K562 (cell line): ENCODE data around the gene HACL1. TPM values are rescaled to one million over a fixed set of nuclear protein-coding genes. Genes with fewer than 3 reads are reported as not detected.

Experiments used
- ATAC-seq: fragments of 200-7000 bp; cut with Tn5 transposase; 3 replicates; pipeline ENCODE4 v1.9.1; 2020; ENCODE audit warnings: moderate library complexity
- BruUV-seq: library from RNA; stranded (reverse); fragments of 400-500 nt; replicated peaks from 2 replicates; lab custom pipeline; 2021; lab: Mats Ljungman, UMichigan
- CTCF ChIA-PET: fragments of 300-600 bp; formaldehyde crosslinking; extraction: SDS; loops from one replicate; lab custom pipeline; 2021; ENCODE audit warnings: low intra/inter-chr PET ratio; lab: Yijun Ruan, JAX
- POLR2A ChIA-PET: fragments of 300-600, 350-650 bp; sonication (Branson Sonifier 250); formaldehyde crosslinking; extraction: SDS; loops from one replicate; lab custom pipeline; 2021; ENCODE audit warnings: antibody characterized with exemption, inconsistent platforms; lab: Yijun Ruan, JAX
- DNase-seq, 4 experiments: peaks; one replicate each; pipeline versions ENCODE4 v3.0.0 to v3.0.0-alpha.2; 2011 to 2018; ENCODE audit warnings: low spot score in 3 of 4, mixed read lengths in 3 of 4; ENCODE audit errors: extremely low read depth in 1 of 4
- FAIRE-seq: peaks from 2 replicates; lab custom pipeline; 2011; peaks lifted over from hg19 to GRCh38; lab: Jason Lieb, UNC
- H2AFZ ChIP-seq: 2 replicates; pipeline ENCODE4 v1.6.0; 2011; ENCODE audit warnings: low read depth, low read length, control low read depth, inconsistent platforms
- H3K27ac ChIP-seq: fragments of 200-600 bp; 3 replicates; pipeline ENCODE4 v1.8.0; 2011; ENCODE audit warnings: low read depth, mild to moderate bottlenecking, control low read depth, inconsistent platforms, low read length, moderate library complexity, mixed read lengths; ENCODE audit errors: extremely low read depth
- H3K27me3 ChIP-seq, 2 experiments: fragments of 300-600 bp in 1 of 2; 2 replicates in 1 of 2; 3 replicates in 1 of 2; pipeline versions ENCODE4 v1.6.0 to v1.8.0; 2011; ENCODE audit warnings: inconsistent platforms in 2 of 2, low read length in 2 of 2, mild to moderate bottlenecking in 1 of 2, mixed read lengths in 1 of 2, moderate library complexity in 1 of 2; ENCODE audit not compliant: control insufficient read depth in 2 of 2, insufficient read depth in 2 of 2
- H3K36me3 ChIP-seq: fragments of 300-600 bp; 3 replicates; pipeline ENCODE4 v1.8.0; 2011; ENCODE audit warnings: mild to moderate bottlenecking, low read length, inconsistent platforms; ENCODE audit not compliant: control insufficient read depth, insufficient read depth
- H3K4me1 ChIP-seq, 2 experiments: fragments of 200-600 bp in 1 of 2; replicated peaks in 1 of 2; 2 replicates in 1 of 2; 3 replicates in 1 of 2; pipeline versions ENCODE4 v1.5.1 to v1.8.0; 2011; ENCODE audit warnings: inconsistent platforms in 2 of 2, low read length in 2 of 2, mild to moderate bottlenecking in 1 of 2, mixed read lengths in 1 of 2, moderate library complexity in 1 of 2; ENCODE audit not compliant: control insufficient read depth in 2 of 2, insufficient read depth in 2 of 2
- H3K4me2 ChIP-seq: 2 replicates; pipeline ENCODE4 v1.6.1; 2011; ENCODE audit warnings: low read length, control low read depth, inconsistent platforms, mixed read lengths; ENCODE audit not compliant: insufficient read depth
- H3K4me3 ChIP-seq: fragments of 200-600 bp; sonication (generic), shearing (Covaris generic); 2 replicates; pipeline ENCODE4 v1.5.1; 2016; ENCODE audit warnings: control low read depth, inconsistent platforms
- H3K79me2 ChIP-seq: fragments of 200-600 bp; 3 replicates; pipeline ENCODE4 v1.8.0; 2011; ENCODE audit warnings: low read length, inconsistent platforms; ENCODE audit not compliant: control insufficient read depth, insufficient read depth
- H3K9ac ChIP-seq, 2 experiments: 2 replicates each; pipeline versions ENCODE4 v1.6.0 to v1.6.1; 2011; ENCODE audit warnings: low read depth in 2 of 2, low read length in 2 of 2, control low read depth in 1 of 2, inconsistent platforms in 1 of 2, mild to moderate bottlenecking in 1 of 2, mixed read lengths in 1 of 2; ENCODE audit not compliant: insufficient read depth in 1 of 2
- H3K9me1 ChIP-seq: one replicate; pipeline ENCODE4 v1.6.0; 2011; ENCODE audit warnings: inconsistent platforms, mild to moderate bottlenecking, low read length, moderate library complexity; ENCODE audit not compliant: control insufficient read depth, insufficient read depth
- H3K9me3 ChIP-seq: replicated peaks from 2 replicates; pipeline ENCODE4 v1.5.1; 2011; ENCODE audit warnings: low read depth, low read length, inconsistent platforms; ENCODE audit not compliant: control insufficient read depth, insufficient read depth
- H4K20me1 ChIP-seq: replicated peaks from 2 replicates; pipeline ENCODE4 v1.6.1; 2011; ENCODE audit warnings: low read length, inconsistent platforms, mixed read lengths; ENCODE audit not compliant: control insufficient read depth, insufficient read depth
- ARID1B ChIP-seq: fragments of 450-650 bp; IDR thresholded peaks from 2 replicates; pipeline ENCODE4 v1.6.1; 2016; ENCODE audit warnings: antibody characterized with exemption, mild to moderate bottlenecking, inconsistent platforms
- BCL6 ChIP-seq: fragments of 250-450 bp; sonication (Bioruptor Pico); IDR thresholded peaks from 2 replicates; pipeline ENCODE4 v1.4.0; 2020
- UBTF ChIP-seq, 2 experiments: IDR thresholded peaks; 2 replicates each; pipeline ENCODE4 v1.6.1; 2012; ENCODE audit warnings: improper control_type of control experiment in 2 of 2, low read depth in 2 of 2, low read length in 2 of 2, borderline replicate concordance in 1 of 2
- ZNF239 ChIP-seq: fragments of 250-450 bp; sonication (Bioruptor Pico); IDR thresholded peaks from 2 replicates; pipeline ENCODE4 v1.4.0; 2020; ENCODE audit warnings: mild to moderate bottlenecking
- WGBS: fragments of 100-300 bp; shearing (Covaris generic); methylation state at CpG from one replicate; pipeline ENCODE4 v1.1.6; 2016; ENCODE audit warnings: low coverage, mixed read lengths; ENCODE audit not compliant: insufficient coverage; ENCODE audit errors: missing lambda C conversion rate; 5-methylcytosine and 5-hydroxymethylcytosine counted together
- in situ Hi-C: fragments of 300-500 bp; cut with MboI; formaldehyde crosslinking; loops from 4 replicates; pipeline ENCODE4 v1.15.0; 2018; ENCODE audit warnings: inconsistent platforms, mixed read lengths
- intact Hi-C: fragments of 100-400 bp; cut with micrococcal nuclease; formaldehyde crosslinking; loops from 2 replicates; pipeline ENCODE4 v1.14.2; 2022
- polyA plus RNA-seq, 8 experiments: library from polyadenylated mRNA; depleted of rRNA in 4 of 8; stranded (reverse) in 5 of 8; unstranded in 3 of 8; fragments of >200 nt; fragmentation: Nextera tagmentation in 2 of 8; fragmentation: Illumina TruSeq in 1 of 8; extraction: Ambion mirVana in 2 of 8; extraction: Trizol in 1 of 8; gene quantifications; 2 replicates each; pipeline versions ENCODE4 v1.2.1 to v1.2.3, GENCODE V29; 2011 to 2014; ENCODE audit warnings: inconsistent platforms in 1 of 8, missing spikeins in 1 of 8
- total RNA-seq, 7 experiments: library from RNA; depleted of rRNA in 6 of 7; stranded (reverse); fragments of >200 nt in 6 of 7; fragmentation: Illumina TruSeq in 2 of 7; extraction: Trizol in 2 of 7; gene quantifications; 2 replicates each; pipeline versions ENCODE4 v1.2.1 to v1.2.3, GENCODE V29; 2011 to 2021; ENCODE audit warnings: low replicate concordance in 1 of 7
- TF ChIP-seq, protein P1 (sequence below), 2 experiments: fragments of 450-650 bp; formaldehyde crosslinking in 1 of 2; IDR thresholded peaks; 2 replicates each; pipeline versions ENCODE4 v1.4.0 to v1.6.1; 2014 to 2020; ENCODE audit warnings: mild to moderate bottlenecking in 2 of 2, borderline replicate concordance in 1 of 2, low read depth in 1 of 2

The HACL1 gene
- total and polyA plus RNA-seq, 9 of the 15 experiments (the other 6 are each of a cell fraction or from before 2014, with no cell fraction given) = 18.9 to 61.5 (median 30.5) TPM

- Histone ChIP-seq H3K9me3 (no peaks in the 10 kb centered on the region), H3K36me3 (peaks cover 35% of the 10 kb centered on the region; the same call in 2 of the 3 replicates), H3K4me3 (no peak overlapping the region), H3K4me2 (no peak overlapping the region), H3K27me3 (no peaks in the 10 kb centered on the region), H3K9ac (no peak overlapping the region), H3K79me2 (no peaks in the 10 kb centered on the region), H2AFZ (no peak overlapping the region), H4K20me1 (no peaks in the 10 kb centered on the region), H3K4me1 (peaks cover 0 to 2% of the 10 kb centered on the region in 2 experiments; a peak in 1 of 5 replicates), H3K27ac (no peak overlapping the region), H3K9me1 (no peaks in the 10 kb centered on the region)
- ATAC-seq = no peak
- ChIA-PET CTCF (no interaction called here), POLR2A (interaction anchor here (0.7 kb wide), 1 partner anchor 39 kb away, joined by 3 read pairs; no protein-coding TSS in a partner anchor)
- FAIRE-seq = no peak
- no peak for DNase-seq
- 74% methylated on average over 5 of the region's 5 CpGs for WGBS
- in situ Hi-C loops (no loop called here), intact Hi-C loops (no loop called here)
- no TSS peak for BruUV-seq
- TF ChIP-seq BCL6 (CRISPR knock-in tag) = no peak
- TF ChIP-seq ZNF239 (CRISPR knock-in tag) = no peak
- no peak for TF ChIP-seq ARID1B
- TF ChIP-seq, protein P1, sequence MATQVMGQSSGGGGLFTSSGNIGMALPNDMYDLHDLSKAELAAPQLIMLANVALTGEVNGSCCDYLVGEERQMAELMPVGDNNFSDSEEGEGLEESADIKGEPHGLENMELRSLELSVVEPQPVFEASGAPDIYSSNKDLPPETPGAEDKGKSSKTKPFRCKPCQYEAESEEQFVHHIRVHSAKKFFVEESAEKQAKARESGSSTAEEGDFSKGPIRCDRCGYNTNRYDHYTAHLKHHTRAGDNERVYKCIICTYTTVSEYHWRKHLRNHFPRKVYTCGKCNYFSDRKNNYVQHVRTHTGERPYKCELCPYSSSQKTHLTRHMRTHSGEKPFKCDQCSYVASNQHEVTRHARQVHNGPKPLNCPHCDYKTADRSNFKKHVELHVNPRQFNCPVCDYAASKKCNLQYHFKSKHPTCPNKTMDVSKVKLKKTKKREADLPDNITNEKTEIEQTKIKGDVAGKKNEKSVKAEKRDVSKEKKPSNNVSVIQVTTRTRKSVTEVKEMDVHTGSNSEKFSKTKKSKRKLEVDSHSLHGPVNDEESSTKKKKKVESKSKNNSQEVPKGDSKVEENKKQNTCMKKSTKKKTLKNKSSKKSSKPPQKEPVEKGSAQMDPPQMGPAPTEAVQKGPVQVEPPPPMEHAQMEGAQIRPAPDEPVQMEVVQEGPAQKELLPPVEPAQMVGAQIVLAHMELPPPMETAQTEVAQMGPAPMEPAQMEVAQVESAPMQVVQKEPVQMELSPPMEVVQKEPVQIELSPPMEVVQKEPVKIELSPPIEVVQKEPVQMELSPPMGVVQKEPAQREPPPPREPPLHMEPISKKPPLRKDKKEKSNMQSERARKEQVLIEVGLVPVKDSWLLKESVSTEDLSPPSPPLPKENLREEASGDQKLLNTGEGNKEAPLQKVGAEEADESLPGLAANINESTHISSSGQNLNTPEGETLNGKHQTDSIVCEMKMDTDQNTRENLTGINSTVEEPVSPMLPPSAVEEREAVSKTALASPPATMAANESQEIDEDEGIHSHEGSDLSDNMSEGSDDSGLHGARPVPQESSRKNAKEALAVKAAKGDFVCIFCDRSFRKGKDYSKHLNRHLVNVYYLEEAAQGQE (IDR thresholded peaks at IDR 0.05; ENCODE audit: borderline replicate concordance) = no peak
- TF ChIP-seq, protein P1 (CRISPR knock-in tag; IDR thresholded peaks at IDR 0.05; ENCODE audit: low read depth) = no peak
- TF ChIP-seq UBTF (IDR thresholded peaks at IDR 0.05; ENCODE audit: borderline replicate concordance in 1 of 2, low read depth in 2 of 2, low read length in 2 of 2) = no peak
Measured at GRCh38 chr3:15562560-15562959, 38.8 kb downstream of the HACL1 start.
